Gastroesophageal sphincter (tissue), 4 donors: ENCODE results near the gene L3MBTL1. TPM values are rescaled to one million over a fixed set of nuclear protein-coding genes. Genes with fewer than 3 reads are reported as not detected.

Experiments
- ATAC-seq: fragments of 150-250 bp; one replicate; pipeline ENCODE4 v1.9.1; 2016; ENCODE audit warnings: mild to moderate bottlenecking, moderate library complexity
- H3K27ac ChIP-seq, 4 donors: fragments of 200-600 bp; sonication (generic) in 3 of 4; 1 replicate in 3 of 4; 2 replicates in 1 of 4; pipeline ENCODE4 v1.5.1; 2016 to 2019
- H3K27me3 ChIP-seq: fragments of 200-600 bp; sonication (generic); one replicate; pipeline ENCODE4 v1.5.1; 2019
- H3K36me3 ChIP-seq, 2 donors: fragments of 200-600 bp; sonication (generic); one replicate each; pipeline ENCODE4 v1.5.1; 2019; ENCODE audit warnings: control low read depth in 1 of 2
- H3K4me1 ChIP-seq, 3 donors: fragments of 200-600 bp; sonication (generic); 1 replicate in 2 of 3; 2 replicates in 1 of 3; pipeline ENCODE4 v1.5.1; 2016 to 2019; ENCODE audit warnings: control low read depth in 2 of 3
- H3K4me3 ChIP-seq, 2 donors: fragments of 200-600 bp; sonication (generic); one replicate each; pipeline ENCODE4 v1.5.1; 2019; ENCODE audit warnings: mild to moderate bottlenecking in 1 of 2, moderate library complexity in 1 of 2
- H3K9me3 ChIP-seq, 3 donors: fragments of 200-600 bp; sonication (generic); one replicate each; pipeline ENCODE4 v1.5.1; 2017 to 2019; ENCODE audit warnings: control low read depth in 2 of 3
- EP300 ChIP-seq: sonication (generic); formaldehyde crosslinking; IDR thresholded peaks from one replicate; pipeline ENCODE4 v1.6.1; 2017; ENCODE audit warnings: antibody characterized with exemption, mild to moderate bottlenecking
- POLR2A ChIP-seq, 2 donors: fragments of 450-650 bp; IDR thresholded peaks; one replicate each; pipeline ENCODE4 v1.6.1; 2017; ENCODE audit warnings: antibody characterized with exemption in 2 of 2, mild to moderate bottlenecking in 2 of 2, moderate library complexity in 1 of 2
- POLR2AphosphoS5 ChIP-seq: sonication (generic); formaldehyde crosslinking; IDR thresholded peaks from one replicate; pipeline ENCODE4 v1.6.1; 2017; ENCODE audit warnings: antibody characterized with exemption
- WGBS, 2 donors: methylation state at CpG; one replicate each; pipeline ENCODE4 v1.1.5; 2018; ENCODE audit warnings: low coverage in 1 of 2; 5-methylcytosine and 5-hydroxymethylcytosine counted together
- total RNA-seq, 4 donors: library from RNA; depleted of rRNA; stranded (reverse); fragments of >200 nt; gene quantifications; one replicate each; pipeline ENCODE4 v1.1.0, GENCODE V29; 2016
- TF ChIP-seq, protein P1 (sequence below), 4 experiments: fragments of 200-600 bp in 2 of 4; fragments of 450-650 bp in 2 of 4; sonication (generic) in 1 of 4; IDR thresholded peaks; one replicate each; pipeline ENCODE4 v1.5.1; 2017 to 2019; ENCODE audit warnings: antibody characterized with exemption in 4 of 4, mild to moderate bottlenecking in 2 of 4, moderate library complexity in 2 of 4

Gene L3MBTL1
- total RNA-seq, 4 donors from 2014 or later = 7.5 to 34.7 (median 15.7) TPM

DNA sequence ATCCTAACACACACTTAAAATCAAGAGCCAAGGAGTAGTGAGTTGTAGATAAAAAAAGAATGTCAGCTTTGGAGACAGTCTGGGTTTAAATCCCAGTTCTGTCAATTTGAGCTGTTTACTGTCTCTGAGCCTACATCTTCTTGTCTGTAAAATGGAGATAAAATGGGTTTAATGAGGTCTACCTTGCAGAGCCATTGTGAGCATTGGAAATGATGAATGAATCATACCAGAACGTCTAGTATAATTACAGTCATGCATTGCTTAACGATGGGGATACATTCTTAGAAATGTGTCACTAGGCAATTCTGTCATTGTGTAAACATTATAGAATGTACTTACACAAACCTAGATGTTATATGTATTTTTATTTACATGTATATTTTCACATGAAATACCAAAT, 33.7 kb downstream of the L3MBTL1 start:
- H3K27me3 ChIP-seq = no peaks in the 10 kb centered on the region
- no peaks in the 10 kb centered on the region for H3K9me3 ChIP-seq
- H3K4me1 ChIP-seq = no peaks in the 10 kb centered on the region
- no peak overlapping the region for H3K4me3 ChIP-seq
- H3K27ac ChIP-seq = no peak overlapping the region
- ATAC-seq = no peak
- H3K36me3 ChIP-seq = peaks cover 0 to 64% of the 10 kb centered on the region in 2 donors
- WGBS, 2 donors = 58 to 59% methylated on average over 2 of the region's 2 CpGs
- TF ChIP-seq EP300 = no peak
- TF ChIP-seq POLR2AphosphoS5 = no peak
- no peak for TF ChIP-seq POLR2A (IDR thresholded peaks at IDR 0.05)
- TF ChIP-seq, protein P1, sequence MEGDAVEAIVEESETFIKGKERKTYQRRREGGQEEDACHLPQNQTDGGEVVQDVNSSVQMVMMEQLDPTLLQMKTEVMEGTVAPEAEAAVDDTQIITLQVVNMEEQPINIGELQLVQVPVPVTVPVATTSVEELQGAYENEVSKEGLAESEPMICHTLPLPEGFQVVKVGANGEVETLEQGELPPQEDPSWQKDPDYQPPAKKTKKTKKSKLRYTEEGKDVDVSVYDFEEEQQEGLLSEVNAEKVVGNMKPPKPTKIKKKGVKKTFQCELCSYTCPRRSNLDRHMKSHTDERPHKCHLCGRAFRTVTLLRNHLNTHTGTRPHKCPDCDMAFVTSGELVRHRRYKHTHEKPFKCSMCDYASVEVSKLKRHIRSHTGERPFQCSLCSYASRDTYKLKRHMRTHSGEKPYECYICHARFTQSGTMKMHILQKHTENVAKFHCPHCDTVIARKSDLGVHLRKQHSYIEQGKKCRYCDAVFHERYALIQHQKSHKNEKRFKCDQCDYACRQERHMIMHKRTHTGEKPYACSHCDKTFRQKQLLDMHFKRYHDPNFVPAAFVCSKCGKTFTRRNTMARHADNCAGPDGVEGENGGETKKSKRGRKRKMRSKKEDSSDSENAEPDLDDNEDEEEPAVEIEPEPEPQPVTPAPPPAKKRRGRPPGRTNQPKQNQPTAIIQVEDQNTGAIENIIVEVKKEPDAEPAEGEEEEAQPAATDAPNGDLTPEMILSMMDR (IDR thresholded peaks at IDR 0.05) = no peak

DNA sequence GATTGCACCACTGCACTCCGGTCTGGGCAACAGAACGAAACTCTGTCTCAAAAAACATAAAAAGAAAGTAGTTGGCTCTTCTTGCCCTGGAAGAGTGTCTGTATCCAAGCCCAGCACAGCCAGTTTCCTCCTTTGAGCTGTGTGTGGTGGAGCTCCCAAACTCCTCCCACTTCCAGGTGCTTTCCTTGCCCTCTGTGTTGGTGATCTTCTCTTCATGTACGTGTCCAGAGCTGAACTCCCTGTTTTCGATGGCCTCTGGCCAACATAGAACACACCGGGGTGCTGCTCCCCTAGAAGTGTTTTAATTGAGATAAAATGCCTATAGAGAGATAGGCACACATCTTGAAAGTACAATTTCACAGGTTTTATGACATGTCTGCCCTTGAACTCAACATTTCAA, 34.7 kb downstream of the L3MBTL1 start:
- Histone ChIP-seq H3K27me3 (no peaks in the 10 kb centered on the region), H3K9me3 (no peaks in the 10 kb centered on the region), H3K4me3 (no peak overlapping the region), H3K36me3 (peaks cover 0 to 59% of the 10 kb centered on the region in 2 donors), H3K27ac (no peak overlapping the region), H3K4me1 (no peaks in the 10 kb centered on the region)
- ATAC-seq = no peak
- TF ChIP-seq POLR2A (IDR thresholded peaks at IDR 0.05) (no peak), POLR2AphosphoS5 (no peak), EP300 (no peak)
- TF ChIP-seq, protein P1 (IDR thresholded peaks at IDR 0.05) = no peak
- 92% methylated on average over 5 of the region's 5 CpGs; no CpG with 5 or more reads in 1 of the 2 donors for WGBS, 2 donors

DNA sequence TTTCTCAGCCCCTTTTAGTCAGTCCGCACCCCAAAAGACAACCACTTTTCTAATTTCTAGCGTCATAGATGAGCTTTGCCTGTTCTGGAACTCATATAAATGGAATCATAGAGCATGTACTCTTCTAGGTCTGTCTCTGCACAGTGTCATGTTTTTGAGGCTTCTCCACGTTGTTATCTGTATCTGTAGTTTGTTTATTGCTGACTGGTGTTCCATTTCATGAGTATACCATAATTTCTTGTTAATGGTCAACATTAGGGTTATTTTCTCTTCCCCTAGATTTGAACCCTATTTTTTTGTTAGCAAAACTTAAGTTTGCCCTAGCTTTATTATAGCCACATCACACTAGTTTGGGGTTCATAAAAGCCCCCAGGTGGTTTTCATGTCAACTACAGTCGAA, 35.2 kb downstream of the L3MBTL1 start:
- Histone ChIP-seq H3K9me3 (peaks cover 0 to 5% (median 0%) of the 10 kb centered on the region in 3 donors), H3K4me3 (no peak overlapping the region), H3K36me3 (peaks cover 0 to 59% of the 10 kb centered on the region in 2 donors), H3K27ac (no peak overlapping the region), H3K27me3 (no peaks in the 10 kb centered on the region), H3K4me1 (no peaks in the 10 kb centered on the region)
- 67 to 68% methylated on average over 4 of the region's 4 CpGs for WGBS, 2 donors
- TF ChIP-seq POLR2AphosphoS5 = no peak
- no peak for TF ChIP-seq EP300
- no peak for TF ChIP-seq POLR2A (IDR thresholded peaks at IDR 0.05)
- TF ChIP-seq, protein P1 (IDR thresholded peaks at IDR 0.05) = no peak
- no peak for ATAC-seq

DNA sequence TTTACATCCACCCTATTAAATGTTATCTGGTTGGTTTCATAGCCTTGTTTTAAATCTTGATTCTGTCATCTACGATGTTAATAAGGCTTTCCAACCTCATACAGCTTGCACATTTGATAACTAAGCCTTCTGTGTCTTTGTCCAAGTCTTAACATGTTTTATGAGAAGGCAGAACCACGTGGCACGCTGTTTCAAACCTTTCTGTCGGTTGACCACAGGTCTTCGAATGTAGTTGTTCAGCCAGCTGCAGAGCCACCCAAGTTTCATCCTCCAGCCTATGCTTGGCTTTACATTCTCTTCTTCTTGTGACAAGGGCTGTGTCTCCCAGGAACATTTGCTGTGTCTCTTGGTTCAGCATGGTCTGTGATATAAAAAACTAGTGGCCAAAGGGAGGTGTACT, 35.6 kb downstream of the L3MBTL1 start:
- ATAC-seq = no peak
- WGBS, 2 donors = 90 to 98% methylated on average over 5 of the region's 5 CpGs

DNA sequence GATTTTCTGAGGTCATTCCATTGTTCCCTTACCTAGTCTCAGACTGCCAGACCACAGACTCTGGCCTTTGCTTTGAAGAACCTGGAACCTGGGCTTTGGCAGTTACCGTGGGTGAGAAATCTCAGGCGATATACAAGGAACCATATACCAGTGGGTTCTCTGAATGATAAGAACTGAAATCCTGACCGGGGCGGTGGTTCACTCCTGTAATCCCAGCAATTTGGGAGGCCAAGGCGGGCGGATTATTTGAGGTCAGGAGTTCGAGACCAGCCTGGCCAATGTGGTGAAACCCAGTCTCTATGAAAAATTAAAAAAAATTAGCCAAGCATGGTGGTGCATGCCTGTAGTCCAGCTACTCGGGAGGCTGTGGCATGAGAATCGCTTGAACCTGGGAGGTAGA, 37.0 kb downstream of the L3MBTL1 start:
- no peak overlapping the region for H3K4me3 ChIP-seq
- TF ChIP-seq, protein P1 (IDR thresholded peaks at IDR 0.05) = no peak
- no peak for TF ChIP-seq POLR2A (IDR thresholded peaks at IDR 0.05)
- TF ChIP-seq POLR2AphosphoS5 = no peak
- no peak for TF ChIP-seq EP300
- H3K27me3 ChIP-seq = no peaks in the 10 kb centered on the region
- no peak for ATAC-seq
- 94 to 100% methylated on average over 2 to 4 of the region's 9 CpGs for WGBS, 2 donors
- peaks cover 0 to 9% (median 0%) of the 10 kb centered on the region in 3 donors for H3K9me3 ChIP-seq
- H3K36me3 ChIP-seq = peaks cover 0 to 59% of the 10 kb centered on the region in 2 donors
- no peaks in the 10 kb centered on the region for H3K4me1 ChIP-seq
- H3K27ac ChIP-seq = no peak overlapping the region

More for the DNA sequence above, 35.6 kb downstream of the L3MBTL1 start:
- H3K27me3 ChIP-seq = no peaks in the 10 kb centered on the region
- peaks cover 0 to 9% (median 0%) of the 10 kb centered on the region in 3 donors for H3K9me3 ChIP-seq
- H3K4me3 ChIP-seq = no peak overlapping the region
- peaks cover 0 to 61% of the 10 kb centered on the region in 2 donors for H3K36me3 ChIP-seq
- H3K4me1 ChIP-seq = no peaks in the 10 kb centered on the region
- no peak overlapping the region for H3K27ac ChIP-seq
- TF ChIP-seq, protein P1 (IDR thresholded peaks at IDR 0.05) = no peak
- TF ChIP-seq POLR2A (IDR thresholded peaks at IDR 0.05) (no peak), EP300 (no peak), POLR2AphosphoS5 (no peak)
